ENCODE data around the gene FAM168A.
"Not testable (repeated sequence)": the region's sequence is repeated elsewhere in the genome, so short reads cannot be mapped to it uniquely, and the experiment has no call there.

DNA sequence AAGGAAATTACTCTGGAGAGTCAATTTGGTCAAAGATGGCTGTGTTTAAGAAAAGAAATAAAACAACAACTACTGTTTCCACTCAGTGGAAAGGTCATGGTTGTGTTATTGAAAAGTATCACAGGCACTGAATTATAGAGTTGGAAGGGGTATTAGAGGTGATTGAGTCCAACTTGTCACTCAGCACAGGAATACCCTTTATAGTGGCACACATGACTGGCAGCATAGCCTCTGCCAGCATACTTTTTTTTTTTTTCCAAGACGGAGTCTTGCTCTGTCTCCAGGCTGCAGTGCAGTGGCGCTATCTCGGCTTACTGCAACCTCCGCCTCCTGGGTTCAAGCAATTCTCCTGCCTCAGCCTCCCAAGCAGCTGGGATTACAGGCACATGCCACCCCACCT is 161.1 kb downstream of the FAM168A start:
- TF ChIP-seq, protein P1, sequence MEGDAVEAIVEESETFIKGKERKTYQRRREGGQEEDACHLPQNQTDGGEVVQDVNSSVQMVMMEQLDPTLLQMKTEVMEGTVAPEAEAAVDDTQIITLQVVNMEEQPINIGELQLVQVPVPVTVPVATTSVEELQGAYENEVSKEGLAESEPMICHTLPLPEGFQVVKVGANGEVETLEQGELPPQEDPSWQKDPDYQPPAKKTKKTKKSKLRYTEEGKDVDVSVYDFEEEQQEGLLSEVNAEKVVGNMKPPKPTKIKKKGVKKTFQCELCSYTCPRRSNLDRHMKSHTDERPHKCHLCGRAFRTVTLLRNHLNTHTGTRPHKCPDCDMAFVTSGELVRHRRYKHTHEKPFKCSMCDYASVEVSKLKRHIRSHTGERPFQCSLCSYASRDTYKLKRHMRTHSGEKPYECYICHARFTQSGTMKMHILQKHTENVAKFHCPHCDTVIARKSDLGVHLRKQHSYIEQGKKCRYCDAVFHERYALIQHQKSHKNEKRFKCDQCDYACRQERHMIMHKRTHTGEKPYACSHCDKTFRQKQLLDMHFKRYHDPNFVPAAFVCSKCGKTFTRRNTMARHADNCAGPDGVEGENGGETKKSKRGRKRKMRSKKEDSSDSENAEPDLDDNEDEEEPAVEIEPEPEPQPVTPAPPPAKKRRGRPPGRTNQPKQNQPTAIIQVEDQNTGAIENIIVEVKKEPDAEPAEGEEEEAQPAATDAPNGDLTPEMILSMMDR (conservative IDR thresholded peaks at IDR 0.05; ENCODE audit: low read length) = not testable (repeated sequence)
- TF ChIP-seq EZH2phosphoT487 (IDR thresholded peaks at IDR 0.05; ENCODE audit: borderline replicate concordance, low read depth, low read length) = not testable (repeated sequence)
